ENCODE data around the gene NFU1. TPM values are rescaled to one million over a fixed set of nuclear protein-coding genes. Genes with fewer than 3 reads are reported as not detected.

Gene NFU1
- total RNA-seq, 4 donors from 2014 or later, result 45.4 to 74.8 (median 48.8) TPM

GRCh38 chr2:69348781-69349180, 88.5 kb downstream of the NFU1 start:
- Histone ChIP-seq H3K4me1 (no peaks in the 10 kb centered on the region), H3K36me3 (peaks cover 20 to 88% (median 66%) of the 10 kb centered on the region in 4 donors)

More at GRCh38 chr2:69348781-69349180, 88.5 kb downstream of the NFU1 start:
- WGBS, result 90% methylated on average over 1 of the region's 1 CpG
- TF ChIP-seq CTCF (IDR thresholded peaks at IDR 0.05) (no peak), EP300 (IDR thresholded peaks at IDR 0.05) (no peak)
- intact Hi-C loops (cut with DNase I), result no loop called here
- no peak overlapping the region for H3K4me3 ChIP-seq
- H3K9me3 ChIP-seq, result no peaks in the 10 kb centered on the region
- no peak for DNase-seq (ENCODE audit: extremely low spot score)
- H3K27ac ChIP-seq (replicated peaks in 1 of 4), result no peak overlapping the region
- no peaks in the 10 kb centered on the region for H3K27me3 ChIP-seq

Other genes starting within 250 kb of the NFU1 start
- 10 to 100 TPM; 17.4 to 25.3 (median 23.2) TPM for gene GFPT1, start 50.2 kb downstream of the NFU1 start, total RNA-seq
- gene AAK1, start 206.3 kb upstream of the NFU1 start, total RNA-seq, result 10 to 100 TPM; 27.8 to 53.2 (median 41.9) TPM